GM19324 (cell line): ENCODE measurements around the gene IGF2BP2.
"Not testable (repeated sequence)": the region's sequence is repeated elsewhere in the genome, so short reads cannot be mapped to it uniquely, and the experiment has no call there.

Experiments
- ATAC-seq: cut with Tn5 transposase; IDR thresholded peaks from one replicate; pipeline ENCODE4 v1.9.1; 2021; ENCODE audit warnings: mild to moderate bottlenecking, moderate library complexity; ENCODE audit not compliant: unreplicated experiment, low FRiP score

IGF2BP2 gene

GRCh38 chr3:185680231-185680630 lies 144.6 kb downstream of the IGF2BP2 start:
- no peak for ATAC-seq

- ATAC-seq: no peak
Measured at GRCh38 chr3:185678027-185678426, 146.8 kb downstream of the IGF2BP2 start.

- no peak for ATAC-seq
Measured at GRCh38 chr3:185677146-185677829, 147.6 kb downstream of the IGF2BP2 start.

GRCh38 chr3:185667574-185667973 lies 157.3 kb downstream of the IGF2BP2 start:
- ATAC-seq: no peak

GRCh38 chr3:185663929-185664328 lies 160.9 kb downstream of the IGF2BP2 start:
- ATAC-seq: no peak

- no peak for ATAC-seq
Measured at GRCh38 chr3:185661772-185662171, 163.1 kb downstream of the IGF2BP2 start.

- ATAC-seq: not testable (repeated sequence)
Measured at GRCh38 chr3:185661296-185661695, 163.5 kb downstream of the IGF2BP2 start.

- peak; percentile 47 for ATAC-seq
Measured at GRCh38 chr3:185659942-185660921, 164.6 kb downstream of the IGF2BP2 start.

- ATAC-seq: no peak
Measured at GRCh38 chr3:185658943-185659342, 165.9 kb downstream of the IGF2BP2 start.

- no peak for ATAC-seq
Measured at GRCh38 chr3:185658504-185658912, 166.3 kb downstream of the IGF2BP2 start.

GRCh38 chr3:185657691-185658503 lies 166.9 kb downstream of the IGF2BP2 start:
- ATAC-seq: no peak

- ATAC-seq: no peak
Measured at GRCh38 chr3:185657211-185657610, 167.6 kb downstream of the IGF2BP2 start.

- no peak for ATAC-seq
Measured at GRCh38 chr3:185656321-185656840, 168.5 kb downstream of the IGF2BP2 start.

- no peak for ATAC-seq
Measured at GRCh38 chr3:185655426-185656320, 169.2 kb downstream of the IGF2BP2 start.

- ATAC-seq: no peak
Measured at GRCh38 chr3:185654758-185655145, 170.1 kb downstream of the IGF2BP2 start.

GRCh38 chr3:185653949-185654757 lies 170.7 kb downstream of the IGF2BP2 start:
- no peak for ATAC-seq

- ATAC-seq: no peak
Measured at GRCh38 chr3:185651971-185652370, 172.9 kb downstream of the IGF2BP2 start.

- no peak for ATAC-seq
Measured at GRCh38 chr3:185649414-185649813, 175.4 kb downstream of the IGF2BP2 start.

GRCh38 chr3:185648396-185648795 lies 176.4 kb downstream of the IGF2BP2 start:
- ATAC-seq: no peak
